ENCODE data around the gene INS.
"Not testable (repeated sequence)": the region's sequence is repeated elsewhere in the genome, so short reads cannot be mapped to it uniquely, and the experiment has no call there.

INS gene

DNA sequence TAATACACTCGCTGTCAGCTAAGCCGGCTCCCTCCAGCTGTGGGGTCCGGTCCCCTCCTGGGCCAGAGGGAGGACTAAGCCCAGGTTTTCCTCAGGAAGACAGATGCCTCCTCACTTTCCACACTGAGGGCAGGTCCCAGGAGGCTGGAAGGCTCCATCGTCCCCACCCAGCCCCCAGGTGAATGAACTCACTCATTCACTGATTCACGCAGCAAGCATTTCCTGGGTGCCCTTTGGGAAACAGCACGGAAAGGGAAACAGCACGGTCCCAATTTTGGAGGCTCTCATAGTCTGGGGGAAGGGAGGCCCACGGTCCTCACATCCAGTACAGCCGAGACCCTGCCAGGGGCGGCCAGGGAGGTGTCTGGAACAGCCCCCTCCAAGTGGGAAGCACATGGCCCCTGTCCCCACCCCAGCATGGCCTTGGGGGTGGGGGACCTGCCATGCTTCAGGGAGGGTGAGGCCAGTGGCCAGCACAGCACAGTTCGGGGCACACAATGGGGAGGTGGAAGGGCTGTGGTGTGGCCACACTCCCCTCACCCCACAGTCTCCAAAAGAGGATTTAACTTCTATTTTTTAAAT lies 19.9 kb upstream of the INS start:
- DNase-seq: no peak

DNA sequence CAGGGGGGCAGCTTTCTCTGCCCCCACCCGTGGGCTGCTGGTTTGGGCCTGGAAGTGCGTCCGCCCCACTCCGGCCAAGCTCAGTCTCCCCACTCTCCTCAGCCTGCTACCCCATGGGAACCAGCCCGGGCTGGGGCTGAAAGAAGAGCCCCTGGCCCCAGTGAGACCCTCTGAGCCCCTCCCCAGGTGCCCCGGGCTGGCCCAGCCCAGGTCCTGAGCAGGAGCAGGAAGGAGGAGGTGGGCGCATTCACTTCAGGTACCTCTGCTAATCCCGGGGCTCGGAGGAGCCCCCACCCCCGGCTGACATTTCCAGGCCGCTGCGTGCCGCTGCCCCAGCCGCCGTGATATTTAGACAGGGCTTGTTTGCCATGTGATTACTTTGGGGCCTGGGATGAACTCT lies 19.3 kb upstream of the INS start:
- no peak for DNase-seq

DNA sequence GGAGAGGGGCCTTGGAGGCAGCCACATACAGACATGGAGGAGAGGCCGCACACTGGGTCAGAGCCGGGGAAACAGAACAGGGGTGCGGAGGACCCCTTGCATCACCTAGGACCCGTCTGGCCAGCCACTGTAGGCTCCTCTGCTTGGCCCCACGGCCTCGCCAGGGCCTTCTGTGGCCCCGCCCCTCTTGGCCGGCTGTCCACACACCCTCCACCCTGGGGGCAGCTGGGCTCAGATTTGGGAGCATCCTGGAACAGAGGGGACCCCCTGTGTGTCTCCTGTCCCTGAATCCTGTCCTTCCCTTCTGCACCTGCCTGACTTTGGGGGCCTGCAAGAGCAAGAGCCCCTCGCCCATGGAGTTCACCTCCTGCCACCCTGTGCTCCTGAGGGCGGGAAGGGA lies 18.5 kb upstream of the INS start:
- no peak for DNase-seq

DNA sequence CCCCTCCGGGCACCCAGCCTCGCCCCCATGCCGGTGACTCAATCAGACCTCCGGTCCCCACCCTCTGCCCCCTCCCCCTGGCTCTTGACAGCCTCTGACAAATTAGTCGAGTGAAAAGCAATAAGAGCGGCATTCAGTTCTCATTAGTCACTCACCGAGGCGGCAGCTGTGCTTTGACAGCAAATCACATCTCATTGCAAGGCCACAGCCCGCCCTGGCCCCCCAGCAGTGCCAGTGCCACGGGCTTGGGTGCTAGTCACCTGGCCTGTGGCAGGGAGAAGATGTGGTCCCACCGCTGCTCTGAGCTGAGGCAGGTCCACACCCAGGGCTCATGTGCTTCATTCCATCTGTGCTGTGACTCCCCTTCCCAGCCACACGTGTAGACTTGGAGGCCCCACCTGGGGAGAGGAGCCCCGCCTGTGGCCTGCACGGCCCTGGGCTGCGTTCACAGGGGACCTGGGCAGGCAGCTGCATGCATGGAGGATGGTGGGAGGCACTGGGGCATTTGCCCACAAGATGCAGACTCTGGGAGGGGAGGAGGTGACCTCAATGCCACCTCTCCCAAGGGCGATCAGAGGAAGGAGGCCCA lies 18.0 kb upstream of the INS start:
- no peak for DNase-seq

DNA sequence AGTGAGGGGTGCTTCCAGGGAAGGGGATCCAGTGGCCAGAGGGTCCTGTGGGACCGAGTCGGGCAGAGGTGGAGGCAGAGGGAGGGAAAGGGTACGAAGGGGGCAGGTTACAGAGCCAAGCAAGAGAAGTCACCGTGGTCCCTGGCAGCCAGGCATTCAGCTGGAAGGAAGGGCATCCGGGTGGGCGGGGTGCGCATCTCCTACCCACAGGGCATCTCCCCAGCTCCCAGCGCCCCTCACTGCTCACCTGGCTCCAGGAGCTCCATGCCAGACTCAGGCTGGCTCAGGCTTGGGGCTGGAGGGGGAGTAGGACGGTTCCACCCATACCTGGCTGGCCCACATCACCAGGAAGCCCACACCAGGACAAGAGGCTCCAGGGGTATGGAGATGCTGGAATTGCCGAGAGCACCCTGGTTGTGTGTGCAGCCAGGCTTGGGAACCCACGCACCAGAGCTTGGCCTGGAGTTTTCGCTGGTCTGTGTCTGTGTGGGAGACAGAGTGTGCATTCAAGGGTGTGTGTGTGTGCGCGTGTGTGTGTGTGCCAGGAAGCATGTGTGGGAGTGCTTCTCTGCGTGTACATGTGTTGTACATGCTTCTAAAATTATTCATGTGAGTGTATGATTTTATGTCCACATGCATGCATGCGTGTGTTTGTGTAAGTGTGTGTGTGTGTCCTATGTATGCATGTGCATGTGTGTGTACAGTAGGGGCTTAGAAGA lies 17.2 kb upstream of the INS start:
- not testable (repeated sequence) for DNase-seq

DNA sequence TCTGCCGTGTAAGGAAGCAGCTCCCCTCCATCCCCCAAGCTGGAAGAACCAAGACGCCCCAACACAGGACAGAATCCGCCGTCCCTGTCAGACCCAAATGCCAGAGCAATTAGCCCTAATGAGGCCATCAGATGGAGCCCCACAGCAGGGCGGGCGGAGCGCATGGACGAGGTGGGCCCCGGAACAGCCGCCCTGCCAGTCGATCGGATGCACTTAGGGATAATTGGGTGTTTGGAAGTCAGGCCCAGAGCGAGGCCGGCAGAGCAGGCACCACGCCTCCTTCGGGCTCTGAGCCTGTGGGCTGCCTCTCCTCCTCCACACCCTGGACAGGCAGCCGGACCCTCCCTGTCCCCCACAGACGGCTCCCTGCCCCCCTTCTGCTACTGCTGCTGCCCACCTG lies 16.1 kb upstream of the INS start:
- no peak for DNase-seq

DNA sequence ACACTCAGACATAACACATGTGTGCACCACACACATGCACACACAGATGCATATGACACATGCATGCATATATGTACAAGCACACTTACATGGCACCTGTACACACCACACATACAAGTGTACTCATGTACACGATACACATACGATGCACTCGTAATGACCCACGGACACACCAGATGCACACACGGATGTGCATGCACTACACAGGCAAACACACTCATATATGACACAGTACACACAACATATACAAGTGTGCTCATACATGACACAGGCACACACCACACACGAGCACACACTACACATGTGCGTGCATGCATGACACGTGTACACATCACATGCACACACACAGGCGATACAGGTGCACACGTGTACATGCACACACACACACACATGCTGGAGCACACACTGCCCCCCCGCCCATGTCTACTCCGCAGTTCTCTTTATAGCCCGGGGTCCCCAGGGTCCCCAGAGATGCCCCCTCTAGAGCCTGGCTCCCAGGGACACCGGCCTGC lies 15.4 kb upstream of the INS start:
- no peak for DNase-seq

DNA sequence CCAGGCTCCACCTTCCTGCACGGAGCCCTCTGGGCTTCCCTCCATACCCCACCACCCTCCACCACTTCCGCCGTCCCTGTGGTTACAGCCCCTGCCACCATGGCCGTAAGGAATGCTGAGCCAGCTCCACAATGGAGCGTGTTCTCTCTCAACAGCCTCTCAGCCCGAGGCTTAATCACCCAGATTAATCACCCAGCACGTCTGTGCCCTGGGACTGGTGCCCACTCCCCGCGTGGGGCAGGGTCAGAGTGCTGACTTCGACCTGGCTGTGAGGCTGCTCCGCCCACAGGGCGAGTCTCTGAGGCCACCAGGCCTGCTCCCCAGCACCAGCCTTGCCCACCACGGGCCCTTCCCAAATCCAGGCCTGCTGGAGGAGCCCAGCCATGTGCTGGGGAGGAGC lies 14.7 kb upstream of the INS start:
- DNase-seq: no peak

DNA sequence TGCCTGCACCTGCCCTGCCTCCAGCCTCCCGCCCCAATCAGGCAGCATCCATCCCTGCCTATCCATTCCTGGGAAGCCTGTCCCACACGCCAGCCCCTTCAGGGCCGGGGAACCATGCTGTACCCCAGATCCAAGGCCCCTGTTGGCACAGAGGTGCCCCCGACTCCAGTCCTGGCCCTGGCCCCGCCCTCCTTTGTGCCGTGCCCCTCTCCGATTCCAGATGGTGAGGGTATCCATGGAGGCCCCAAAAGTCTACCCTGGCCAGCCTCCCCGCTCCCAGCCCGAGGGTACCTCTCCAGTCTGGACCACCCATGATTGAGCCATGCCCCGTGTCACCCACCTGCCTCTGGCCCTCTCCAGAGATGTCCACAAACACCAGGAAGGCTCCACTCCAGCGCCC lies 13.4 kb upstream of the INS start:
- DNase-seq: no peak

DNA sequence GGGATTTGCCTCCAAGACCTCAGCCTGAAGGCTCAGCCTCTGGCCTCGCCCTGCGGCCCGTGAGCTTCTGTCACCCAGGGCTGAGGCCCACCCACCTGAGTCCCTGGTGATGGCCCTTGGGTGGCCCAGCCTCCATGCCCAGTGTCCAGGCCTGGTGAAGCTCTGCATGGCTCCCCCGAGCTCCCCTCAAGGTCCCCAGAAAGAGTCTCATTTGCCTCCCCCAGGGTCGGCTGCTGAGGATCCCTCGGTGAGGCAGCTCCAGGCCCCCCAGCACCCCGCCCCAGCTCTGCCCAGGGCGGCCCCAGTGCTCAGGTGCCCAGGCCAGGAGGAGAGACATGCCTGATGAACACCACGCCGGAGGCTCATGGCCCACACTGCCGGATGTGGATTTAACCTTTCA lies 12.8 kb upstream of the INS start:
- DNase-seq: no peak

DNA sequence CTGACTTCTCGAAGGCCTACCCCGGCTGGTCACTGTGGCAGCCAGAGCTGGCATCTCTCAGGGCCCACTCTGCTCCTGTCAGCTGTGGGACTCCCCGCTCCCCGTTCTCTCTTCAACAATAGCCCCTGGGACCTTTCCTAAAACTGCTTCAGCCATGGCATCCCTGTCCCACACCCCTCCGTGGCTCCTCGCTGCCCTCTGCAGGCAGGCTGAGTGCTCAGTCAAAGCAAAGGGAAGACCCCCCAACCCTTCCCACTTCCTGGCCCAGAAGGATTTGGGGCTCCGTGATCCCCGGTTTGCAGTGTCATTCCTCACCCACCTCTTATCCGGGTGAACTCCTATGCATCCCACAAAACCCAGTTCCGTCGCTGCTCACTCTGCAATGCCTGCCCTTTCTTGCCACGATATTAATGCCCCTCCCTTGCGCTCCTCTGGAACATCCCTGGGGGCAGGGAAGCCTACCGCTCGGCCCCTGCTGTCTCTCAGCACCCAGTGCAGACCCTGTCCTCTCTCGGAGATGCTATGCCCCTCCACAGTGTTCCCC lies 12.2 kb upstream of the INS start:
- no peak for DNase-seq

DNA sequence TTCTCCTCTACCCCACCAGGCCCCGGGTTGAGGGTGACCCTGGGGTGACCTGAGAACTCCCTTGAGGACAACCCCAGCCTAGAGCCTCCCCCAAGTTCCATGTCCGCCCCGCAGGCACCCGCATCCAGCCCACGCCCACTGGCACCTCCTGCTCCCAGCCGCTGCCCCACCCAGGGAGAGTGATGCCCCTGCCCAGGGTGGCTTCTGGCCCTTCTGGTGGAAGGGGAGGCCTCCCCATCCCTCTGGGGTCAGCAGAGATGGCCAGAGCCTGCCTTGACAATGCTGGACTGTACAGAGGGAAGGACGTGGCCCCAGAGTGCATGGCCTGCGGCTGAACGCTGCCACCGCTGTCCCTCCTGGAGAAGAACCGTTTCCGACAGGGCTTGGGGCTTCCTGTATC lies 11.7 kb upstream of the INS start:
- no peak for DNase-seq

DNA sequence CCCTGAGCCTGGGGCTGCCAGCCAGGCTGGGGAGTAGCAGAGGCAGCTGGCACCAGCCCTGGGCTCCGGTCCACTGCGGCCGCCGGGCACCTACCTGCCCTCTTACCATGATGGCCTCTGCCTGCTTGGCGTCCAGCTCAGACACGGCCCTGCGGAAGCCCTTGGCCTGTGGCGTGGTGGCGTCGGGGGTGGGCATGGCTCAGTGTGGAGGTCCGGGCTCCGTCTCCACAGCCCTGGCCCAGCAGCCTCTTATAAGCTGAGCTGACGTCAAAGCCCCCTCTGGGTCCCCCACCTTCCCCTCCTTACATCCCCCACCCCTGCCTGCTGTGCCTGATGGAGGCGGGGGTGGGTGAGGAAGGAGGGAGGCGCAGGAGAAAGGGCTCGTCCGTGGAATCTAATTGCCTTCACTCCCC lies 10.6 kb upstream of the INS start, which contains the start of gene TH:
TSS of gene TH (minus strand) at position 225 of the 413 bp plus-strand sequence. CDS start at position 196, 29 bp downstream.
- DNase-seq: no peak

DNA sequence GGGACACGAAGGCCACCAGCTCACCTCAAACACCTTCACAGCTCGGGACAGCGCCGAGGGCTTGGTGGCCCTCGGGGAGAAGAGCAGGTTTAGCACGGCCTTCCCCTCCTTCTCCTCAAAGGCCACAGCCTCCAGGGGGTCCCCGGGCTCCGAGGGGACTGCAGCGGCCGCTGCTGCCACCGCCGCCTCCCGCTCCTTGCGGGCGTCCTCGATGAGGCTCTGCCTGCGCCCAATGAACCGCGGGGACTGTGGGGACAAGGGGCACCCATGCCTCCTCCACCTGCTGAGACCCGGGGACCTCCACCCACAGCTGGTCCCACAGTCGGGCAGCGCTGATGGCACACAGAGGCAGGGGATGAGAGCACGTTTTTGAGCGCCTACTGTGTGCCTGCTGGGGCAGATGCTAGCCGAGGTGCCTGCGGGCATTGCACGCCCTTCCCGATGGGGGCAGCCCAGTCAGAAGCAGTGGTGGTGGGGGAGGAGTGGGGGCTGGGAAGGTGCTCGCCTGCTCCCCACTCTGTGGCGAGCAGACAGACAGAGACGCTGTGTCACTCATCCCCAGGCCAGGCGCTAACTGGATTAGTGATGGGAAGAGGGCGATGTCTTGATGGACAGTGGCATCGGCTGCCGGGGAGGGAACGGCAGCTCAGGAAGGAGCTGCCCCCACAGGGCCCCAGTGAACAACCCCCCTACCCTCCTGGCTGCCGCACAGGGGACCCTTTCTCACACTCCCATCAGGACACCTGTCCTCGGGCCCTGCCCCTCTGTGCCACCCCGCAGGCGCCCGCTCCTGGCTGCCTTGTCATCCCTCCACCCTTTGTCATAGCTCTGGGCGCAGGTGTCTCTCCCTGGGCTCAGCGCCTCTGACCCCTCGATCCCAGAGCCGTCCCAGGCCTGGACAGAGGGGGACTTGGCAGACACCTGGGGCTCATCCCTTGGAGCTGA lies 8.9 kb upstream of the INS start:
- no peak for DNase-seq

DNA sequence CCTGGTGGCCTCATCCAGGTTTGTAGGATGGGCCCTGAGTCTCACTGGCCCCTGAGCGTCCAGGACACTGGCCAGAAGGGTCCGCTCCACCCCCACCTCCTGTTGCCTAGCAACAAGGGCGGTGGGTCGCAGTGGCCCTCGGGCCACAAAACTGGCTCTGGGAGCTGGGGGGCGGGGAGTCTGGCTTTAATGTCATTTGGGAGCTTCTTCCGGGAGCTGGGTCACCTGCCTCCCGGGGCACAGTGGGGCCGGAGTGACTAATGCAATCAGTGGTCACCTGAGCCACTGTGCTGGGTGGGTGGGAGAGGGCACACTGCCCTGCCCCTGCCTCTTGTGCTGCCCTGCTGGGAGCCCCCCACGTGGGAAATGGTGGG lies 8.0 kb upstream of the INS start:
- no peak for DNase-seq

DNA sequence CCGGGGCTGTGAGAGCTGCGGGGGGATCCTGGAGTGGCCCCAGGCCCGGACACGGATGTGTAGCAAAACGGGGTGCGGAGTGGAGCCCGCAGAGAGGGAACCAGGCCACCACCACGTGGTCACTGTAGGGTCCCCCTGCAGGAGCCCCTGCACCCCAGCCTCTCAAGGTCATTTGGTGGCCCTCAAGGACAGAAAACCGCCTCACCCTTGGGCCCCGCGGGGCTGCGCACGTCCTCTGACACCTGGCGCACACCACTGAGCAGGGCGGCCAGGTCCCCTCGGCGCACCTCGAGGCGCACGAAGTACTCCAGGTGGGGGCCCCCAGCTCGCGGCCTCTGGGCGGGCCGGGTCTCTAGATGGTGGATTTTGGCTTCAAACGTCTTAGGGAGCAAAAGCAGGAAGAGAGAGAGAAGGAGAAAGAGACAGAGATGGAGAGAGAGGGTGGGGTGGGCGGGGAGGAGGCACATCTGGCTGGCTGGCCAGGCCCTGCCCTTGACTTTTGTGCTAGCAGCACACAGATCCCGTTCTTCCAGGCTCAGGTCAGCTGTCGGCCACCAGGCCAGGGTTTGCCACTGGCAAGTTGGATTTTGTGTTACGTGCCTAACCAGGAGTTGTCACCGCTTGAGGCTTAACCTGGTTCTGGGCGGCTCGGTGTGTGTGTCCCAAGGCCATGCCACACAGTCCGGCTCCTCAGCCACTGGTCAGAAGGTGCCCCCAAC lies 7.4 kb upstream of the INS start:
- no peak for DNase-seq

DNA sequence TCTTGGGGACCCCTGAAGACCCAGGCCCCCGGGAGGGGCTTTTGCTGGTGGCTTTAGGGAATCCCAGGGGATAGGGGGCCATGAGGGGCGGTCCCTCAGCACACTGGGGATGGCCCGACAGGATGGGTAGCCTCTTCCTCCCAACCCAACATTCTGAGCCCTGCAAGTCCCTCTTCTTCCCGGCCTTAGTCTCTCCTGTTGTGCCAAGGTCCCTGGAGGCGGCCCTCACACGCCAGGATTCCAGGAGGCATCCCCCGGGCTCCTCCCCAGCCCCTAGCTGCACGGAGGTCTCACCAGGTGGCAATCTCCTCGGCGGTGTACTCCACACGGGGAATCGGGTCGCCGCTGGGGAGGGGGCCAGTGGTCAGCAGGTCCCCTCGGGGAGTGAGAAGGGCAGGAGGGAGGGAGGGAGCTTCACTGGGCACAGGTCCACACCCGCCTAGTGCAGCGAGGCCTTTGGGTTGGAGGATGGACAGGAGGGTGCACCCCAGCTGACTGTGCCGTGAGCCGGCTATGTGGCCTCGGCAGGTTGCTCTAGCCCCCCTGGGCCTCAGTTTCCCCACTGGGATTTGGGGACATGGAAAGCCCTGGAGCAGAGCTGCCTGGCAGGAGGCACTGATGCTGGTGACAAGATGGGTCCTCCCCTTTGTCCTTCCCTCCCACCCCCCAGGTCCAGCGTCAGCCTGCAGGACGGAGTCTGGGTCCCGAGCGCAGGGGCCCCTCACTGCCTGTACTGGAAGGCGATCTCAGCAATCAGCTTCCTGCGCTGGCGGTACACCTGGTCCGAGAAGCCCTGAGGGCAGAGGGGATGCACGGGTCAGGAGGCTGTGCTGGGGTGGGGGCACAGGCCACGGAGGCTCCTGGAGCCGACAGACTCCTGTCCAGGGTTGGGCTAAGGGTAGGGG lies 6.4 kb upstream of the INS start:
- no peak for DNase-seq

DNA sequence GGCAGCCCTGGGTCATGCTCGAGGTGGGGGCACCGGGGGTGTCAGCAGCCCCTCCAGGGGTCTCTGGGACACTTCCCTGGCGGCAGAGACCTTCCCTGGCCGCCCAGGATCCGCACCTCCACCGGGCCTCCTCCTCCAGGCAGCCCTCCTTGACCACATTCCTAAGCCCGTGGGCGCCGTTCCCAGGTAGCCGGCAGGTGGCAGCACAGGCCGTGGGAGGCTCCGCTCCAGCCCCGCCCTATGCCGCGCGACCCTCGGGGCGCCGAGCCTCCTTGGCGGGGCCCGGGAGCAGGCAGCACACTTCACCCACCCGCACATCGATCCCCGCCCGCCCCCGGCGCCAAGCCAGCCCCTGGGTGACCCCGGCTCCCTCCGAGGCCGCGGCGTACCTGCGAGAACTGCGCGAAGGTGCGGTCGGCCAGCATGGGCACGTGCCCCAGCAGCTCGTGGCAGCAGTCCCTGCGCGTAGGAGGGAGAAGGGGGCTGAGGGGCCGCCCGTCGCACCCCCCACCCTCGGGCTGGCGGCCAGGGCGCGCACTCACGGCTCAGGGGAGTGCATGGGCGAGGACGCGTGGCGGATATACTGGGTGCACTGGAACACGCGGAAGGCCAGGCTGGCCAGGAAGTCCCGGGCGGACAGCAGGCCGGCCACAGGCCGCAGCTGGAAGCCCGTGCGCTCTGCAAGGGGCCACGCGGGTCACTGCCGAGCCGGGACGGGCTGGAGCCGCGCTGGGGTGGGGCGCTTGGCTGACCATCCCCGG lies 5.3 kb upstream of the INS start:
- peak; percentile 42 for DNase-seq

DNA sequence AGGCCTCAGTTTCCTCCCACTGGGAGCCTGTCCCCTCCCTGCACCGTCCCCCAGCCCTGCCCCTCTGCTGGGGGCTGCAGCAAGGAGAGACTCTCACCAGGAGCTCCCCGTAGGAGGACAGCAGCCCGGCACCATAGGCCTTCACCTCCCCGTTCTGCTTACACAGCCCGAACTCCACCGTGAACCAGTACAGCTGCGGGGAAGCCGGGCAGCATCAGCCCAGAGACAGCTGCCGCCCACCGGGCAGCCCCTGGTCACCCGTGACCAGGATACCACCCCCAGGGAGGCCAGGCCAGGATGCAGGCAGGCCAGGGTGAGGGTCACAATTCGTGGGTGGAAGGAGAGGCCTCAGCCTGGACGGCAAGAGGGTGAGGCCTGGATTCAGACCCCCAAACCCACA lies 4.6 kb upstream of the INS start:
- no peak for DNase-seq

DNA sequence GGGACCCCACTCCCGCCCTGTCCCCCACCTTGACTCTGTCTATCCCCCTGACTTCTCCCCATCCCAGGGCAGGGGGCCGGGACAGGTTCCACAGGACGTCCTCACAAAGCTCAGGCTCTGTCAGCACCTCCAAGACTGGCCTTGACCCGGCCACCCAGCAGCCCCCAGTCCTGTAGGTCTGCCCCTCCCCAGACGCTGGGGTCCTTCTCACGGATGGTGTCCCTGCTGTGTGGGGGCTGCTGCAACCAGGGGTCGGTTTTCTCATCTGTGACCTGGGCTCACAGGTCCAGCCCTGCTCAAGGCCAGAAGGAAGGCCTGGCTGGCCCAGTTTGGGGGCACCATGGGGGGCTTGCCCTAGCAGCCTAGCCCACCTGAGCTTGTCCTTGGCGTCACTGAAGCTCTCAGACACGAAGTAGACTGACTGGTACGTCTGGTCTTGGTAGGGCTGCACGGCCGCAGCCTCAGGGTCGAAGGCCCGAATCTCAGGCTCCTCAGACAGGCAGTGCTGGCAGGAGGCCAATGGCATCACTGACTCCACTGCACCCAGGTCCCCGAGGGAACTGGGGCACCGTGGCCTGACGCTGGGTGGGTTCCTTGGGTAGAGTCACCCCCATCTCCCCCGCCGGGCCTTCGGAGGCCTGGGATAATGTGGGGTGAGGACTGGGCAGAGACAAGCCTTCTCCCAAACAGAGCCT lies 4.0 kb upstream of the INS start:
- DNase-seq: no peak
